Measurements from ENCODE around the gene VAV2. TPM values are rescaled to one million over a fixed set of nuclear protein-coding genes. Genes with fewer than 3 reads are reported as not detected.

VAV2 gene
- total RNA-seq, 3 donors from 2014 or later: 5.3 to 9.5 (median 8.8) TPM

DNA sequence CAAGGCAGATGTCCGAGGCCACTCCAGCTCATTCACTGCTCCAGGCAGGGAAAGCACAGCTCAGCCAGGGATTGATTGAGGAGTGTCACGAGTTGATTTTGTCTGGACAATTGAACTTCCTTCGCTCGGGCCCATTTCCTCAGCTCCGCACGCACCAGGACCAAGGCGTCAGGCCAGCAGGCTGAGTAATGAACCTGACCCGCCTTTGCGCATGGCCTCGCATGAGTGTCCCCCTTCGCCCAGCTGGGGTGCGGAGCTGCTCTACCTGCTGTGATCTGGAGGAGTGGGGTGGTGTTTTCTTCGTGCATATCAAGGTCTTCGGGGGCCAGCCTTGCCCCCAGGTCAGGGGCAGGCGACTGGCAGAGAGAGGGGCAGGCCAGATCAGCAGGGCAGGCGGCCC is 44.0 kb downstream of the VAV2 start:
- Histone ChIP-seq H3K27ac (no peak overlapping the region), H3K4me1 (no peaks in the 10 kb centered on the region)
- DNase-seq (ENCODE audit: low spot score in 2 of 2): no peak

GRCh38 chr9:133946840-133947486 is 45.2 kb downstream of the VAV2 start:
- TF ChIP-seq POLR2AphosphoS5 (IDR thresholded peaks at IDR 0.05): no peak
- TF ChIP-seq, protein P1, sequence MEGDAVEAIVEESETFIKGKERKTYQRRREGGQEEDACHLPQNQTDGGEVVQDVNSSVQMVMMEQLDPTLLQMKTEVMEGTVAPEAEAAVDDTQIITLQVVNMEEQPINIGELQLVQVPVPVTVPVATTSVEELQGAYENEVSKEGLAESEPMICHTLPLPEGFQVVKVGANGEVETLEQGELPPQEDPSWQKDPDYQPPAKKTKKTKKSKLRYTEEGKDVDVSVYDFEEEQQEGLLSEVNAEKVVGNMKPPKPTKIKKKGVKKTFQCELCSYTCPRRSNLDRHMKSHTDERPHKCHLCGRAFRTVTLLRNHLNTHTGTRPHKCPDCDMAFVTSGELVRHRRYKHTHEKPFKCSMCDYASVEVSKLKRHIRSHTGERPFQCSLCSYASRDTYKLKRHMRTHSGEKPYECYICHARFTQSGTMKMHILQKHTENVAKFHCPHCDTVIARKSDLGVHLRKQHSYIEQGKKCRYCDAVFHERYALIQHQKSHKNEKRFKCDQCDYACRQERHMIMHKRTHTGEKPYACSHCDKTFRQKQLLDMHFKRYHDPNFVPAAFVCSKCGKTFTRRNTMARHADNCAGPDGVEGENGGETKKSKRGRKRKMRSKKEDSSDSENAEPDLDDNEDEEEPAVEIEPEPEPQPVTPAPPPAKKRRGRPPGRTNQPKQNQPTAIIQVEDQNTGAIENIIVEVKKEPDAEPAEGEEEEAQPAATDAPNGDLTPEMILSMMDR (IDR thresholded peaks at IDR 0.05): no peak
- TF ChIP-seq POLR2A (IDR thresholded peaks at IDR 0.05): no peak
- DNase-seq (ENCODE audit: low spot score in 2 of 2): no peak
- intact Hi-C loops (cut with DNase I; ENCODE audit: low total_unique reads): no loop called here
- H3K36me3 ChIP-seq: no peaks in the 10 kb centered on the region
- no peaks in the 10 kb centered on the region for H3K4me1 ChIP-seq
- no peak overlapping the region for H3K4me3 ChIP-seq
- no peaks in the 10 kb centered on the region for H3K9me3 ChIP-seq
- no peak overlapping the region for H3K27ac ChIP-seq
- no peaks in the 10 kb centered on the region for H3K27me3 ChIP-seq

More for the DNA sequence above, 44.0 kb downstream of the VAV2 start:
- intact Hi-C loops (cut with DNase I; ENCODE audit: low total_unique reads): no loop called here
- Histone ChIP-seq H3K4me3 (no peak overlapping the region), H3K9me3 (no peaks in the 10 kb centered on the region), H3K27me3 (no peaks in the 10 kb centered on the region), H3K36me3 (no peaks in the 10 kb centered on the region)
- no peak for TF ChIP-seq POLR2A (IDR thresholded peaks at IDR 0.05)
- TF ChIP-seq POLR2AphosphoS5 (IDR thresholded peaks at IDR 0.05): no peak
- TF ChIP-seq, protein P1 (IDR thresholded peaks at IDR 0.05): no peak

- TF ChIP-seq POLR2A (IDR thresholded peaks at IDR 0.05) (no peak), POLR2AphosphoS5 (IDR thresholded peaks at IDR 0.05) (no peak)
- TF ChIP-seq, protein P1 (IDR thresholded peaks at IDR 0.05): no peak
- DNase-seq (ENCODE audit: low spot score in 2 of 2): no peak
- no peaks in the 10 kb centered on the region for H3K36me3 ChIP-seq
- intact Hi-C loops (cut with DNase I; ENCODE audit: low total_unique reads): no loop called here
- H3K4me1 ChIP-seq: no peaks in the 10 kb centered on the region
- H3K4me3 ChIP-seq: no peak overlapping the region
- no peak overlapping the region for H3K27ac ChIP-seq
- H3K9me3 ChIP-seq: no peaks in the 10 kb centered on the region
- no peaks in the 10 kb centered on the region for H3K27me3 ChIP-seq
These were observed 46.0 kb downstream of the VAV2 start for GRCh38 chr9:133945977-133946753.

DNA sequence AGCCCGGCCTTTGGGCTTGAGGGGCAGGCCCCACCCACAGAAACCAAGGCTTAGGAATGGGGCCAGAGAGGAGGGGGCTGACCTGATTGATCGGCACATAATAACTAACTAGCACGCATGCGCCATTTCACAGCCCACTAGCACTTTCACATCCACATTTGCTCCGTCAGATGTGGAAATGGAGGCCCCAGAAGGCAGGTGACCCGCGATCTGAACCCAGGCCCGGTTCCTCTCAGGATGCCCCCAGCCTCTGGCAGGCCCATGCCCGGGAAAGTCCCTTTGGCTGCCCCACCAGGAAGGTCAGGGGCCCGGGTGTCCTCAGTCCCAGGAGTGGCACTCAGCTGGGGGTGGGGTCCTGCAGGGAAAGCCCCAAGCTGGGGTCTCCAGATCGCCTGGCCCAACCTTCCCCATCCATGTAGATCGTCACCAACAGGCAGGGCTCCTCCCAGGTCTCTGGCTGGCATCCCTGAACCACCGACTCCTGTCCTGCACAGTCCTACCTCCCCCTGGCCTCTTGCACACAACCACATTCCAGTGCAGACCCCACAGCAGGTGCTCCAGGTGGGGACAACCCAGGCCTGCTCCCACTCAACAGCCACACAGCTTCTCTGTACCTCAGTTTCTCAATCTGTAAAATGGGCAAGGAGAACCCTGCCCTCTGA is 46.7 kb downstream of the VAV2 start:
- no peaks in the 10 kb centered on the region for H3K9me3 ChIP-seq
- no peaks in the 10 kb centered on the region for H3K36me3 ChIP-seq
- TF ChIP-seq, protein P1 (IDR thresholded peaks at IDR 0.05): no peak
- no peak for TF ChIP-seq POLR2AphosphoS5 (IDR thresholded peaks at IDR 0.05)
- no peak for TF ChIP-seq POLR2A (IDR thresholded peaks at IDR 0.05)
- DNase-seq (ENCODE audit: low spot score in 2 of 2): no peak
- H3K27me3 ChIP-seq: no peaks in the 10 kb centered on the region
- no peaks in the 10 kb centered on the region for H3K4me1 ChIP-seq
- H3K27ac ChIP-seq: no peak overlapping the region
- H3K4me3 ChIP-seq: no peak overlapping the region
- intact Hi-C loops (cut with DNase I; ENCODE audit: low total_unique reads): no loop called here

DNA sequence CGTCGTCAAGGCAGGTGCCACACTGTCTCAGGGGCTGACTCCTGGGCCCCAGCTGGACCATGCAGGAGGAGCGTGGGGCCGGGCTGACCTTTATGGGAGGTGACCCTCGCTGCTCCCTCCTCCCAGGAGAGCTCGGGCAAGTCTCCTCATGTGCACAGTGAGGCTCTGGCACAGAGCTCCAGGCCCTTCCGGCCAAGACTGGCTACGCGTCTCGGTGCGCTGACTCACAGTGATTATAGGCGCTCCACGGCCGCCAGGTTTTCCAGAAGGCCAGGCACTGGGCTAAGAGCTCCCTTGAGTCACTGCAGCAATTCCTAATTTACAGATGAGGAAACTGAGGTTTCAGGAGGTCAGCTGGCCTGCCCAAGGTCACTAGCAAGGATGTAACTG is 47.4 kb downstream of the VAV2 start:
- Histone ChIP-seq H3K4me3 (no peak overlapping the region), H3K36me3 (no peaks in the 10 kb centered on the region), H3K27ac (no peak overlapping the region), H3K27me3 (no peaks in the 10 kb centered on the region), H3K9me3 (no peaks in the 10 kb centered on the region), H3K4me1 (no peaks in the 10 kb centered on the region)
- TF ChIP-seq, protein P1 (IDR thresholded peaks at IDR 0.05): no peak
- TF ChIP-seq POLR2A (IDR thresholded peaks at IDR 0.05): no peak
- no peak for TF ChIP-seq POLR2AphosphoS5 (IDR thresholded peaks at IDR 0.05)
- intact Hi-C loops (cut with DNase I; ENCODE audit: low total_unique reads): no loop called here
- peak in 1 of 2 donors; percentile 56 for DNase-seq (ENCODE audit: low spot score in 2 of 2)

Measured in breast epithelium (tissue), 4 donors.